Stimulated activated CD8-positive, alpha-beta memory T cell treated with anti-CD3 and anti-CD28 coated beads, Interleukin-15, amount 100 ng/mL, for 1 hour (primary cell): ENCODE results near the gene HMGB3.
"Not testable (repeated sequence)": the region's sequence is repeated elsewhere in the genome, so short reads cannot be mapped to it uniquely, and the experiment has no call there.

Source experiments
- DNase-seq: peaks from one replicate; pipeline ENCODE4 v3.0.0-alpha.2; 2020; ENCODE audit warnings: low read depth

HMGB3 gene

DNA sequence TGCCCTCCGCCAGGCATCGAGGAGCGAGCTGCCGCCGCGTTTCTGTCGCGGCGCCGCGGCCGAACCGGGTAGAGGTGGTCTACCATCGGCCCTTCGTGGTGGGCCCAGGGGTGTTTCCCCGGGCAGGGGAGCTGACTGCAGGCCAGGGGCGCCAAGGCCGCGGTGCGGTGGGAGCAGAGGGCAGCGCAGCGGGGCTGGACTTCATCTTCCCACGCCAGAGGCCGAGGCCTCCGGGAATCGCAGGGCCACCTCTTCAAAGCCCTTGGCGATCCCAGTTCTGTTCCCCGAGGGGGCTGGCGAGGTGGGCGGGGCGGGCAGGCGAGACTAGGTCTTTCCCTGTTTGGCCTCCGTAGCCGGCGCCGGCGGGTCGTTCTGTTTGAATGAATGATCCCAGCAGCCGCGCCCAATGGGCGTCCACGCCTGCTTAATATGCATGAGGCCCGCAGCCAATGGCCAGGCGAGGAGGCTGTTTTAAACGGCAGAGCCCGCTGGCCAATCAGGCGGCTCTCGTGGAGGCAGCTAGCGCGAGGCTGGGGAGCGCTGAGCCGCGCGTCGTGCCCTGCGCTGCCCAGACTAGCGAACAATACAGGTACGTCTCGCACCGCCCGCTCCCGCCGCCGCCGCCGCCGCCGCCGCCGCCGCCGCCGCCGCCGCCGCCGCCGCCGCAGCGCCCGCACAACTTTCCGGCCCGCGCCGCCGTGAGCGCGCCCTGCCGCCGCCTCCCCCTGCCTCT is at the start of gene HMGB3:
Gene HMGB3, plus strand, starts transcription at position 548 of the 733 bp plus-strand sequence. CDS start 2,265 bp downstream, outside the sequence.
- peak; percentile 34 for DNase-seq

- DNase-seq: no peak
These were observed 49.2 kb upstream of the HMGB3 start for GRCh38 chrX:150933945-150934350.

DNA sequence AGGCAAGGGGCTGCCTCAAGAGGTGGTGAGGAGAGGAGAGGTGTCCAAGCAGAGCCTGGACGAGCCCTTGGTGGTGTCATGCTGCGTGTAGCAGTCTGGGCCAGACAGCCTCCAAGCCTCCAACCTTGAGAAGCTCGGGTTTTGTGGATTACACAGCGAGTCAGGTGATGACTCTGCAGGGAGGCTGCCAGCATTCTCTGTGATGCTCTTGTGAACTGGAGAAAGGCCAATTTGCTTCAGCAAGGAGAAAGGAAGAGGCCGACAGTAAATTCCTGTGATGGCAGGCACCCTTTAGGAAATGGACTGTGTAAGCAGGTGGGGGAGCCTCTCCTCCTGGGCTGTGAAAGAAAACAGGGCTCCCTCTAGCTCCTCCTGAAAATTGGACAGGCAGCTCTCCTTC is 48.7 kb upstream of the HMGB3 start:
- no peak for DNase-seq

GRCh38 chrX:150935467-150935866 is 47.7 kb upstream of the HMGB3 start:
- DNase-seq: no peak

DNA sequence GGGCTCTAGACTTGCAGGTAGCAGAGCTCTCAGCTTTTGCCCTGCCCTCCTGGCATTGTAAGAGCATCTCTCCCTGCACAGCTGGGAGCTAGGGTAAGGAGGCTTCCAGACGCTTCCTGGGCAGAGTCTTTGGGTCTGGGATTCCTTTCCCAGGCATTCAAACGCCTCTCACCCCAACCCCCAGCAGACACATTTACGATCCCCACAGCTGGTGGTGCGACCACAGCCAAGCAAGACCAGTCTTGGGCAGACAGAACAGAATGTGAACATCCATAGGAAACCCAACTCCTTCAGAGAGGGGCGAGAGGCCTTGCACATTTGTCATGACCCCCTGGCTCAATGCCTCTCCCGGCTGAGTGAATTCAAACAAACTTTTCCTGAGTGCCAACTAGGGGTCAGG is 46.6 kb upstream of the HMGB3 start:
- DNase-seq: no peak

- DNase-seq: no peak
These were observed 42.2 kb upstream of the HMGB3 start for GRCh38 chrX:150940844-150941495.

- DNase-seq: no peak
These were observed 41.6 kb upstream of the HMGB3 start for GRCh38 chrX:150941580-150941979.

- no peak for DNase-seq
These were observed 40.1 kb upstream of the HMGB3 start for GRCh38 chrX:150942942-150943594.

DNA sequence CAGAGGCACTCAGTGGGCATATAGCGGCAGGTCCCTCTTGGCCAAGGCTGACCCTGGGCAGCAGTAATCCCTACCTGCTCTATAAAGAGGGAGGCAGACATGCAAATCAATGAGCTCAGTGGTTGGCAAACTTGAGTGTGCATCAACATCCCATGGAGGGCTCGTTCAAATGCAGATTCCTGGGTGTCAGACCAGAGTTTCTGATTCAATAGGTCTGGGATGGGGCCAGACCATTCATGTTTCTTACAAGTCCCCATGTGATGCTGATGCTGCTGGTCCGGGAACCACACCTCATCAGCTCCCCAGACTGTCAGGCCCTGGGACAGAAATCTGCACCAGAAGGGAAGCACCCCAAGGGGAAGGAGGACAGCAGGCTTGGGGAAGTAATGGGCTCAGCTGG is 38.9 kb upstream of the HMGB3 start:
- DNase-seq: no peak

GRCh38 chrX:150954951-150955350 is 28.2 kb upstream of the HMGB3 start:
- no peak for DNase-seq

- no peak for DNase-seq
These were observed 27.5 kb upstream of the HMGB3 start for GRCh38 chrX:150955590-150955989.

DNA sequence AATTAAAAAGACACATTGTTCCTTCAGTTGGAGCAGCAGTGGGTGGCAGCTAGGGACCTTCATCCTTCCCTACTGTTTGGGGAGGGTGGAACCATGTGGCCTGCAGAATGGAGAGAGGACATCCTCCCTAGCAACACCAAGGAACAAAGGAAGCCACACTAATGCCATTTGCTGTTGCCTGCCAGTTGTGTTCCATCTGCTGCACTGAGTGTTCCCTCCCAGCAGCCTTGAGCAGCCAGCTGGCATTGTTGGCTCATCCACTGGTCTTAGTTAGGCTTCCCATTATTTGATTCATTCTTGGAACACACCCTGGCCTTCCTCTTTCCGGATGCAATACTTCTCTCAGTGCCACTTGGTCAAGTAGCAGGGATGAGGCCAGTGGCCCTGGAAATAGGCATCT is 25.0 kb upstream of the HMGB3 start:
- no peak for DNase-seq

- no peak for DNase-seq
These were observed 23.6 kb upstream of the HMGB3 start for GRCh38 chrX:150959557-150959956.

- DNase-seq: no peak
These were observed 21.5 kb upstream of the HMGB3 start for GRCh38 chrX:150961631-150962030.

DNA sequence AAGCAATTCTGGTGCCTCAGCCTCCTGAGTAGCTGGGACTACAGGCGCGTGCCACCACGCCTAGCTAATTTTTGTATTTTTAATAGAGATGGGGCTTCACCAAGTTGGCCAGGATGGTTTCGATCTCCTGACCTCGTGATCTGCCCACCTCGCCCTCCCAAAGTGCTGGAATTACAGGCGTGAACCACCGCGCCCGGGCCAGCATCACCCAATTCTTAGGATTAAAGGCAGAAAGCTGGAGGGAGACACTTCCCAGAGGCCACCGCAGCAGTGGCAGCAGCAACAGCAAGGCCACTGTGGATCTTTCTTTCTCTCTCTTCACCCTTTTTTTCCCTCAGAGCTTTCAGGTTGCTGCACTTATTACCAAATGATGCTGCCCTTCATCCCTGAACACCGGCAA is 18.7 kb upstream of the HMGB3 start:
- not testable (repeated sequence) for DNase-seq

DNA sequence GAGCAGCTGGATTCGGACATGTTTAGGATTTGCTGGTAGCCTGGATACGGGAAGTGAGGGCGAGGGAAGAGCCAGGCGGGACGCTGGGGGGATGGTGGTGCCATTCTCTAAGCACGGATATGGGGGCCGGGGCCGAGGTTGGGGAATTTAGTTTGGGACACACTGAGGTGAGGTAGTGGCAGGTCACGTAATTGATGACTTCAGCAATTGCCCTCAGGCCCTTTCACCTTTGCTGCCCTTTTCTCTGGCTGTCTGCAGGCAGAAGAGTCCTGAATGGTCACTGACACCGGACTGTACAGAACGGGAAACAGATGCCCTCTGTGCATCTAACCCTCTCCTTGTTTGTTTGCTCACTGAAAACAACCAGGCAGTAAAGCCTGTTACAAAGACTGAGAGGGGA is 16.9 kb upstream of the HMGB3 start:
- DNase-seq: no peak

- DNase-seq: no peak
These were observed 16.4 kb upstream of the HMGB3 start for GRCh38 chrX:150966742-150967141.

DNA sequence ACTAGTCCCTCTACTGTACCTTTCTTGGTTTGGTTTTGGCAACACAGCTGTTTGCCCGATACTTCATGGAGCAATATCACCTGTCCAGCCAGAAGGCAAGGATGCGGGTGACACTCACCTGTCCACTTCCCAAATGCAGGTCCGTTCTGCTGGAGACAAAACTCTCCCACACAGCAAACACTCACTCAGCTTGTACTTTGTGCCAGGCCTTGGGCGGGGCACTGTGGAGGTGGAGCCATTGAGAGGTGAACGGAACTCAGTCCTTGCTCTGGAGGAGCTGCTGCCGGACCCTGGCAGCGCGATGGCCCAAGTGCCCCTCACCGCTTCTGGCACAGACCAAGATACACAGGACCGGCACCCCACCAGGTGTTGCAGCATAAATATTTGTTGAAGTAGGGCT is 15.3 kb upstream of the HMGB3 start:
- no peak for DNase-seq

DNA sequence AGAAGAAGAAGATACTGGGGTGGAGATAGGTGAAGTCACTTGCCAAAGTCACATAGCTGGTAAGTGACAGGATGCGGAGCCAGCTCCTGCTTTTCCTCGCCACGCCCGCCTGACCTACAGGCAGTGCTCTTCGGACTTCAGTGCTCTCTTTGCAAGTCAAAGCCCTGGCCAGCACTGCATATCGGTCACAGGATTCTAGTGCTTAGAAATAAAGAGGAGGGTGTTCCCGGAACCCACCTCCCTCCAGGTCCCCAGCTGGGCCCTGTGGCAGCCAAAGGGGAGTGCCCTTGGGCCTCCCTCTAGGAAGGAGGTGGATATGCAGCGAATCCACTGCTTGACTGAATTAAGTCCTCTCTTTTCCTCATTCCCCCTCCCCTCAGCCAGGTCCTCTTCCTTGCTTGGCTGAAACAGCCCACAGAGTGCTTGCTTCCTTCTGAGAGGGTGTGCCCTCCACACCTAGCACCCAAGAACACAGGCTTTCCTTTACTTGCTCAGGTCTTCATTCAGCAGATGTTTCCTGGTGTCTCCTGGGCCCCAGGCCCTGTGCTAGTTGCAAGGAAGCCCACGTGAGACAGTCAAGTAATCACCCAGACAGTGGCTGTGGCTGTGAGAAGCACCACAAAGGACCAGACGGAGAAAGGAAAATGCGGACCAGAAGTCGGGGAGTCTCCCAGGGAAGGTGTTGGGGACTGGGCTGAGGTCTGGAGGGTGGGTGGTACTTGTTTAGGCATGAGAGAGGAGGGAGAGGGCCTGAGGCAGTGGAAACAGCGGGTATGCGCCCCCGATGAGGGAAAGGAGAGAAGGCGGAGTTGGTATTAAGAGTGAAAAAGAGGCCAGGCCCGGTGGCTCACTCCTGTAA is 14.0 kb upstream of the HMGB3 start:
- DNase-seq: no peak

GRCh38 chrX:150972450-150972849 is 10.7 kb upstream of the HMGB3 start:
- no peak for DNase-seq

DNA sequence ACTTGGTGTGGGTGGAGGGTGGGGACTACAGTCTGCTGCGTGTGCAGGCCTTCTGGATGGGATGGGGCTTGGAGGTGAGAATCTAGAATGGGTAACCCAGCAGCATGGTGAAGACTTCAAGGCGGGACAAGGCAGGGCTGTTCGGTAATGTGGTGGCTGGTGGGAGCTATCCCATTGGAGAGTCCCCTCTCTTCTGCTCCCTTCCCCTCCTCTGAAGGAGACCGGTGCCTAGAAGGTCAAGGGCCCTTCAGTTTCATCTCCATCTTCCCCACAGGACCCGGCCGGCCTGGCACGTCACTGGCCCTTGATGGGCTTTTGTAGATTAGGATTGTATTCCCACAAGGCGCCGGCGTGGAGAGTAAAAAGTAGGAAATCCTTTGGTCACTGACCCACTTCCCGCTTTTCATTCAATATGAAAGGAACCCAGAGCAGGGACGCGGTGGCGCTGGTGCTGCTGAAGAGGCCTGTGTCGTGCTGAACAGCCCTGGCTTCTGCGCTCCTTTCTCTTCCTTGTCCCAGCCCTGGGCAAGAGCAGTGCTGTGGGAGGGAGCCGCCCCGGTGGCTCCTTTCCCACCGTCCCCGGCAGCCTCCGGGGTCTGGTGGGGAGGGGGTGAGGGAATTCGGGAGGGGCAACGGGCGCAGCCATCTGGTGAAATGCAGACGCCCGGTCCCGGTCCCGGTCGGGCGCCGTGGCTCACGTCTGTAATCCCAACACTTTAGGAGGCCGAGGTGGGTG is 7.3 kb upstream of the HMGB3 start:
- DNase-seq: no peak
